OCI-LY7 (cell line): ENCODE data around the gene BRAF.

Source experiments
- CTCF ChIP-seq: fragments of 200-600 bp; sonication (generic); conservative IDR thresholded peaks from 2 replicates; pipeline ENCODE4 v1.5.1; 2014; ENCODE audit warnings: mild to moderate bottlenecking, antibody characterized with exemption, low read length, moderate library complexity, mixed read lengths
- EZH2phosphoT487 ChIP-seq: fragments of 200-600 bp; sonication (generic); IDR thresholded peaks from 2 replicates; pipeline ENCODE4 v1.6.1; 2018; ENCODE audit warnings: low read depth, borderline replicate concordance, mild to moderate bottlenecking, mixed run types, antibody characterized with exemption, low read length, moderate library complexity, mixed read lengths

GRCh38 chr7:140670343-140670935, 254.3 kb downstream of the BRAF start:
- TF ChIP-seq CTCF (no peak), EZH2phosphoT487 (no peak)
